Measurements from ENCODE around the gene ABCF1. TPM values are rescaled to one million over a fixed set of nuclear protein-coding genes. Genes with fewer than 3 reads are reported as not detected.

The ABCF1 gene
- total and polyA plus RNA-seq, 9 of the 15 experiments (the other 6 are each of a cell fraction or from before 2014, with no cell fraction given), result 41.6 to 193 (median 102) TPM

DNA sequence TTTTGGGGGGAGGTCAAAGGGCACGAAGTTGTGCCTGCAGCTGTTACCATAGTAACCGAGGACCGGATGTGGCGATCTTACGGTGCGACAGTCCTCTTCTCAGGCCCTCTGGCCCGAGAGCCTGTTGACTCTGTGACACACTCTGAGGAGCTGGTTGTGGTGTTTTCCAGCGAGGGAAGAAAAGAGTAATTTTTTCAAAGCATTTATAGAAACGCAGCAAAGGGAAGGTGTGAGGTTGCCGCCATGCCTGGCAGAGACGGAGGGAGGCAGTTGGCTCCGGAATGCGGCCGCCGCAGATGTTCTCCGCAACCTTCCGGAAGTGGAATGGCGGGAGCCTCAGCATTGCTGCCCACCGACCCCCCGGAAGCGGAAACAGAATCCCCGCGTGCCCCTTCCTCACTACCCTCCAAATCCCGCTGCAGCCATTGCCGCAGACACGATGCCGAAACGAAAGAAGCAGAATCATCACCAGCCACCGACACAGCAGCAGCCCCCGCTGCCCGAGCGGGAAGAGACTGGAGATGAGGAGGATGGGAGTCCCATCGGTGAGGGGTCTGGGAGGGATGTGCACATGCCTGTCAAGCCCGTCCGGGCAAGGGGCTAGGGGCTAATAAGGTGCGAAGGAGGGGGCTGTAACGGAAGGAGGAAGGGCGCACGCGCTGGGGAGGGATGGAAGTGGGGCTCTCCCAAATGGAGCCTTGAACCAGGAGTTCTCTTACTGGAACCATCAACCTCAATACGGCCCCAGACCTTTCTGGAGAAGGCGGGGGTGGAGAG lies 14.1 kb upstream of the ABCF1 start, which contains the start of gene PRR3 (continued):
- TF ChIP-seq, protein P1, sequence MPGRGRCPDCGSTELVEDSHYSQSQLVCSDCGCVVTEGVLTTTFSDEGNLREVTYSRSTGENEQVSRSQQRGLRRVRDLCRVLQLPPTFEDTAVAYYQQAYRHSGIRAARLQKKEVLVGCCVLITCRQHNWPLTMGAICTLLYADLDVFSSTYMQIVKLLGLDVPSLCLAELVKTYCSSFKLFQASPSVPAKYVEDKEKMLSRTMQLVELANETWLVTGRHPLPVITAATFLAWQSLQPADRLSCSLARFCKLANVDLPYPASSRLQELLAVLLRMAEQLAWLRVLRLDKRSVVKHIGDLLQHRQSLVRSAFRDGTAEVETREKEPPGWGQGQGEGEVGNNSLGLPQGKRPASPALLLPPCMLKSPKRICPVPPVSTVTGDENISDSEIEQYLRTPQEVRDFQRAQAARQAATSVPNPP (IDR thresholded peaks at IDR 0.05; ENCODE audit: borderline replicate concordance, insufficient read depth, insufficient read length), result no peak
- no peak for TF ChIP-seq ZNF143 (CRISPR knock-in tag; IDR thresholded peaks at IDR 0.05)
- peak; percentile 99 for TF ChIP-seq GABPA (tag; conservative IDR thresholded peaks at IDR 0.05; ENCODE audit: low read depth)
- TF ChIP-seq, protein P2, sequence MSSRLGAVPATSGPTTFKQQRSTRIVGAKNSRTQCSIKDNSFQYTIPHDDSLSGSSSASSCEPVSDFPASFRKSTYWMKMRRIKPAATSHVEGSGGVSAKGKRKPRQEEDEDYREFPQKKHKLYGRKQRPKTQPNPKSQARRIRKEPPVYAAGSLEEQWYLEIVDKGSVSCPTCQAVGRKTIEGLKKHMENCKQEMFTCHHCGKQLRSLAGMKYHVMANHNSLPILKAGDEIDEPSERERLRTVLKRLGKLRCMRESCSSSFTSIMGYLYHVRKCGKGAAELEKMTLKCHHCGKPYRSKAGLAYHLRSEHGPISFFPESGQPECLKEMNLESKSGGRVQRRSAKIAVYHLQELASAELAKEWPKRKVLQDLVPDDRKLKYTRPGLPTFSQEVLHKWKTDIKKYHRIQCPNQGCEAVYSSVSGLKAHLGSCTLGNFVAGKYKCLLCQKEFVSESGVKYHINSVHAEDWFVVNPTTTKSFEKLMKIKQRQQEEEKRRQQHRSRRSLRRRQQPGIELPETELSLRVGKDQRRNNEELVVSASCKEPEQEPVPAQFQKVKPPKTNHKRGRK (tag; IDR thresholded peaks at IDR 0.05), result no peak
- TF ChIP-seq ZNF212 (CRISPR knock-in tag; IDR thresholded peaks at IDR 0.05), result no peak
- no peak for TF ChIP-seq U2AF2 (optimal IDR thresholded peaks at IDR 0.05; ENCODE audit: low read depth, low read length)
- TF ChIP-seq SIN3A (IDR thresholded peaks at IDR 0.05; ENCODE audit: borderline replicate concordance in 2 of 2, control insufficient read depth in 1 of 2, low read depth in 2 of 2, low read length in 2 of 2), result peak in 1 of 2 experiments; percentile 74
- peak; percentile 91 for TF ChIP-seq ETV1 (tag; conservative IDR thresholded peaks at IDR 0.05; ENCODE audit: low read depth)
- no peak for TF ChIP-seq FOXA1 (IDR thresholded peaks at IDR 0.05; ENCODE audit: borderline replicate concordance)
- TF ChIP-seq, protein P3, sequence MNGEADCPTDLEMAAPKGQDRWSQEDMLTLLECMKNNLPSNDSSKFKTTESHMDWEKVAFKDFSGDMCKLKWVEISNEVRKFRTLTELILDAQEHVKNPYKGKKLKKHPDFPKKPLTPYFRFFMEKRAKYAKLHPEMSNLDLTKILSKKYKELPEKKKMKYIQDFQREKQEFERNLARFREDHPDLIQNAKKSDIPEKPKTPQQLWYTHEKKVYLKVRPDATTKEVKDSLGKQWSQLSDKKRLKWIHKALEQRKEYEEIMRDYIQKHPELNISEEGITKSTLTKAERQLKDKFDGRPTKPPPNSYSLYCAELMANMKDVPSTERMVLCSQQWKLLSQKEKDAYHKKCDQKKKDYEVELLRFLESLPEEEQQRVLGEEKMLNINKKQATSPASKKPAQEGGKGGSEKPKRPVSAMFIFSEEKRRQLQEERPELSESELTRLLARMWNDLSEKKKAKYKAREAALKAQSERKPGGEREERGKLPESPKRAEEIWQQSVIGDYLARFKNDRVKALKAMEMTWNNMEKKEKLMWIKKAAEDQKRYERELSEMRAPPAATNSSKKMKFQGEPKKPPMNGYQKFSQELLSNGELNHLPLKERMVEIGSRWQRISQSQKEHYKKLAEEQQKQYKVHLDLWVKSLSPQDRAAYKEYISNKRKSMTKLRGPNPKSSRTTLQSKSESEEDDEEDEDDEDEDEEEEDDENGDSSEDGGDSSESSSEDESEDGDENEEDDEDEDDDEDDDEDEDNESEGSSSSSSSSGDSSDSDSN (IDR thresholded peaks at IDR 0.05; ENCODE audit: borderline replicate concordance in 1 of 2, low read depth in 2 of 2, low read length in 2 of 2), result no peak
- TF ChIP-seq SP2 (IDR thresholded peaks at IDR 0.05; ENCODE audit: extremely low read depth, low read depth, low read length, poor library complexity, severe bottlenecking), result no peak
- peak; percentile 43 for TF ChIP-seq JUND (IDR thresholded peaks at IDR 0.05; ENCODE audit: borderline replicate concordance, low read depth, low read length)
- TF ChIP-seq JUND (tag; IDR thresholded peaks at IDR 0.05; ENCODE audit: borderline replicate concordance, low read depth, low read length), result no peak
- TF ChIP-seq, protein P4, sequence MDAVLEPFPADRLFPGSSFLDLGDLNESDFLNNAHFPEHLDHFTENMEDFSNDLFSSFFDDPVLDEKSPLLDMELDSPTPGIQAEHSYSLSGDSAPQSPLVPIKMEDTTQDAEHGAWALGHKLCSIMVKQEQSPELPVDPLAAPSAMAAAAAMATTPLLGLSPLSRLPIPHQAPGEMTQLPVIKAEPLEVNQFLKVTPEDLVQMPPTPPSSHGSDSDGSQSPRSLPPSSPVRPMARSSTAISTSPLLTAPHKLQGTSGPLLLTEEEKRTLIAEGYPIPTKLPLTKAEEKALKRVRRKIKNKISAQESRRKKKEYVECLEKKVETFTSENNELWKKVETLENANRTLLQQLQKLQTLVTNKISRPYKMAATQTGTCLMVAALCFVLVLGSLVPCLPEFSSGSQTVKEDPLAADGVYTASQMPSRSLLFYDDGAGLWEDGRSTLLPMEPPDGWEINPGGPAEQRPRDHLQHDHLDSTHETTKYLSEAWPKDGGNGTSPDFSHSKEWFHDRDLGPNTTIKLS (IDR thresholded peaks at IDR 0.05; ENCODE audit: borderline replicate concordance, low read depth), result peak; percentile 79
- TF ChIP-seq, protein P5, sequence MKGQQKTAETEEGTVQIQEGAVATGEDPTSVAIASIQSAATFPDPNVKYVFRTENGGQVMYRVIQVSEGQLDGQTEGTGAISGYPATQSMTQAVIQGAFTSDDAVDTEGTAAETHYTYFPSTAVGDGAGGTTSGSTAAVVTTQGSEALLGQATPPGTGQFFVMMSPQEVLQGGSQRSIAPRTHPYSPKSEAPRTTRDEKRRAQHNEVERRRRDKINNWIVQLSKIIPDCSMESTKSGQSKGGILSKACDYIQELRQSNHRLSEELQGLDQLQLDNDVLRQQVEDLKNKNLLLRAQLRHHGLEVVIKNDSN (CRISPR knock-in tag; IDR thresholded peaks at IDR 0.05), result peak; percentile 49
- no peak for TF ChIP-seq ZNF282 (CRISPR knock-in tag; IDR thresholded peaks at IDR 0.05)
- no peak for TF ChIP-seq CBX2 (IDR thresholded peaks at IDR 0.05; ENCODE audit: insufficient read depth, low read length, poor library complexity, severe bottlenecking)
- peak; percentile 64 for TF ChIP-seq TEAD4 (IDR thresholded peaks at IDR 0.05; ENCODE audit: low read length)
- TF ChIP-seq TEAD4 (CRISPR knock-in tag; IDR thresholded peaks at IDR 0.05; ENCODE audit: borderline replicate concordance), result peak; percentile 45; the same call in 1 of the 2 replicates

Data from K562 (cell line).